SK-N-SH (cell line): ENCODE data around the gene C8A. TPM values are rescaled to one million over a fixed set of nuclear protein-coding genes. Genes with fewer than 3 reads are reported as not detected.

Experiments
- CTCF ChIA-PET: fragments of 300-600, 350-600 bp; formaldehyde crosslinking; extraction: SDS; loops from one replicate; lab custom pipeline; 2021; lab: Yijun Ruan, JAX
- POLR2A ChIA-PET: fragments of 350-600 bp; sonication (Branson Sonifier 250); formaldehyde crosslinking; extraction: SDS; loops from one replicate; lab custom pipeline; 2020; ENCODE audit warnings: antibody characterized with exemption, inconsistent platforms; lab: Yijun Ruan, JAX
- DNase-seq: peaks from one replicate; pipeline ENCODE4 v3.0.0; 2012
- H2AFZ ChIP-seq: fragments of 200-600 bp; sonication (generic); 2 replicates; pipeline ENCODE4 v1.8.1; 2016; ENCODE audit warnings: antibody characterized with exemption, mild to moderate bottlenecking, low read depth
- H3F3A ChIP-seq: fragments of 200-600 bp; sonication (generic); replicated peaks from 2 replicates; pipeline ENCODE3; 2016; ENCODE audit warnings: antibody characterized with exemption, mild to moderate bottlenecking; ENCODE audit not compliant: insufficient read depth
- H3K27ac ChIP-seq, 2 experiments: fragments of 200-500 bp in 1 of 2; fragments of 200-600 bp in 1 of 2; sonication (Bioruptor generic) in 1 of 2; sonication (generic), shearing (Covaris generic) in 1 of 2; 2 replicates each; pipeline versions ENCODE4 v1.5.1 to v1.6.1; 2014 to 2016; ENCODE audit warnings: low read depth in 2 of 2, inconsistent platforms in 1 of 2, low read length in 1 of 2, mild to moderate bottlenecking in 1 of 2, mixed read lengths in 1 of 2
- H3K27me3 ChIP-seq: fragments of 200-600 bp; sonication (generic), shearing (Covaris generic); 2 replicates; pipeline ENCODE4 v1.6.1; 2016; ENCODE audit warnings: mixed run types; ENCODE audit not compliant: insufficient read depth
- H3K36me3 ChIP-seq, 2 experiments: fragments of 200-500 bp in 1 of 2; fragments of 200-600 bp in 1 of 2; sonication (Bioruptor generic) in 1 of 2; sonication (generic) in 1 of 2; replicated peaks in 1 of 2; 2 replicates each; pipeline versions ENCODE3 to v1.5.1; 2014 to 2016; ENCODE audit warnings: low read length in 1 of 2, mild to moderate bottlenecking in 1 of 2; ENCODE audit not compliant: insufficient read depth in 2 of 2, control insufficient read depth in 1 of 2
- H3K4me1 ChIP-seq, 2 experiments: fragments of 200-500 bp in 1 of 2; fragments of 200-600 bp in 1 of 2; sonication (Bioruptor generic) in 1 of 2; sonication (generic), shearing (Covaris generic) in 1 of 2; 2 replicates each; pipeline versions ENCODE4 v1.5.1 to v1.6.1; 2014 to 2016; ENCODE audit warnings: low read depth in 1 of 2, low read length in 1 of 2, mixed run types in 1 of 2; ENCODE audit not compliant: insufficient read depth in 2 of 2, control insufficient read depth in 1 of 2
- H3K4me2 ChIP-seq: fragments of 200-600 bp; sonication (generic), shearing (Covaris generic); 2 replicates; pipeline ENCODE4 v1.6.1; 2017; ENCODE audit warnings: mixed run types
- H3K4me3 ChIP-seq, 2 experiments: fragments of 200-500 bp in 1 of 2; fragments of 200-600 bp in 1 of 2; sonication (Bioruptor generic) in 1 of 2; sonication (generic), shearing (Covaris generic) in 1 of 2; 2 replicates each; pipeline versions ENCODE4 v1.5.1 to v1.8.1; 2014 to 2016; ENCODE audit warnings: low read depth in 2 of 2, inconsistent platforms in 1 of 2, low read length in 1 of 2, mild to moderate bottlenecking in 1 of 2, mixed read lengths in 1 of 2, moderate library complexity in 1 of 2
- H3K79me2 ChIP-seq: fragments of 200-600 bp; sonication (generic); 2 replicates; pipeline ENCODE4 v1.8.1; 2017; ENCODE audit warnings: mild to moderate bottlenecking; ENCODE audit not compliant: insufficient read depth
- H3K9ac ChIP-seq: fragments of 200-600 bp; sonication (generic); 2 replicates; pipeline ENCODE4 v1.6.1; 2017; ENCODE audit warnings: mixed run types
- H3K9me2 ChIP-seq: fragments of 200-600 bp; sonication (generic); 2 replicates; pipeline ENCODE4 v1.6.1; 2017; ENCODE audit warnings: mixed run types
- H3K9me3 ChIP-seq: fragments of 200-600 bp; sonication (generic); 2 replicates; pipeline ENCODE4 v1.6.1; 2017; ENCODE audit warnings: mixed run types, mild to moderate bottlenecking, moderate library complexity
- H4K20me1 ChIP-seq: fragments of 200-600 bp; sonication (generic); 2 replicates; pipeline ENCODE4 v1.6.1; 2017; ENCODE audit warnings: mild to moderate bottlenecking, mixed run types; ENCODE audit not compliant: insufficient read depth
- CHD2 ChIP-seq: fragments of 150-350 bp; IDR thresholded peaks from 2 replicates; pipeline ENCODE4 v1.6.1; 2018; ENCODE audit warnings: low read length; ENCODE audit not compliant: partially characterized antibody
- FOXM1 ChIP-seq: IDR thresholded peaks from 2 replicates; pipeline ENCODE4 v1.4.0; 2012; ENCODE audit warnings: low read depth, mild to moderate bottlenecking
- JUND ChIP-seq: IDR thresholded peaks from 2 replicates; pipeline ENCODE4 v1.4.0; 2012
- MXI1 ChIP-seq: IDR thresholded peaks from 2 replicates; pipeline ENCODE4 v1.6.1; 2012; ENCODE audit warnings: mild to moderate bottlenecking, low read depth, low read length, improper control_type of control experiment
- NRF1 ChIP-seq: IDR thresholded peaks from 2 replicates; pipeline ENCODE4 v1.6.1; 2012; ENCODE audit warnings: low read depth, mild to moderate bottlenecking, low read length
- POLR2AphosphoS5 ChIP-seq: IDR thresholded peaks from 2 replicates; pipeline ENCODE4 v1.6.1; 2012; ENCODE audit warnings: low read depth, low read length
- RXRA ChIP-seq: IDR thresholded peaks from 2 replicates; pipeline ENCODE4 v1.4.0; 2012; ENCODE audit warnings: low read depth, mild to moderate bottlenecking, borderline replicate concordance
- SMC3 ChIP-seq: IDR thresholded peaks from 2 replicates; pipeline ENCODE4 v1.6.1; 2012; ENCODE audit warnings: low read depth, low read length, improper control_type of control experiment
- TAF1 ChIP-seq: IDR thresholded peaks from 2 replicates; pipeline ENCODE4 v1.6.1; 2012; ENCODE audit warnings: low read depth, mild to moderate bottlenecking, low read length, moderate library complexity, borderline replicate concordance
- TEAD4 ChIP-seq: IDR thresholded peaks from 2 replicates; pipeline ENCODE4 v1.4.0; 2012; ENCODE audit warnings: mild to moderate bottlenecking, borderline replicate concordance; ENCODE audit not compliant: insufficient read depth
- YY1 ChIP-seq: IDR thresholded peaks from 2 replicates; pipeline ENCODE4 v1.4.0; 2012; ENCODE audit warnings: low read depth, mild to moderate bottlenecking
- WGBS: methylation state at CpG from one replicate; pipeline ENCODE4 v1.1.6; 2017; ENCODE audit warnings: low lambda C conversion rate; 5-methylcytosine and 5-hydroxymethylcytosine counted together
- polyA plus RNA-seq, 3 experiments: library from polyadenylated mRNA; depleted of rRNA; stranded (reverse); fragments of >200 nt; gene quantifications; 2 replicates each; pipeline ENCODE4 v1.2.3, GENCODE V29; 2012
- TF ChIP-seq, protein P1 (sequence below): IDR thresholded peaks from 2 replicates; pipeline ENCODE4 v1.4.0; 2012; ENCODE audit warnings: low read depth
- TF ChIP-seq, protein P2 (sequence below): IDR thresholded peaks from 2 replicates; pipeline ENCODE4; 2012
- TF ChIP-seq, protein P3 (sequence below): fragments of 150-350 bp; IDR thresholded peaks from 2 replicates; pipeline ENCODE4 v1.6.1; 2016; ENCODE audit warnings: mild to moderate bottlenecking, low read depth, low read length
- TF ChIP-seq, protein P4 (sequence below): IDR thresholded peaks from 2 replicates; pipeline ENCODE4 v1.4.0; 2012; ENCODE audit warnings: low read depth, borderline replicate concordance

C8A gene
- polyA plus RNA-seq, 1 of the 3 experiments (the other 2 are of a cell fraction), result not detected

DNA sequence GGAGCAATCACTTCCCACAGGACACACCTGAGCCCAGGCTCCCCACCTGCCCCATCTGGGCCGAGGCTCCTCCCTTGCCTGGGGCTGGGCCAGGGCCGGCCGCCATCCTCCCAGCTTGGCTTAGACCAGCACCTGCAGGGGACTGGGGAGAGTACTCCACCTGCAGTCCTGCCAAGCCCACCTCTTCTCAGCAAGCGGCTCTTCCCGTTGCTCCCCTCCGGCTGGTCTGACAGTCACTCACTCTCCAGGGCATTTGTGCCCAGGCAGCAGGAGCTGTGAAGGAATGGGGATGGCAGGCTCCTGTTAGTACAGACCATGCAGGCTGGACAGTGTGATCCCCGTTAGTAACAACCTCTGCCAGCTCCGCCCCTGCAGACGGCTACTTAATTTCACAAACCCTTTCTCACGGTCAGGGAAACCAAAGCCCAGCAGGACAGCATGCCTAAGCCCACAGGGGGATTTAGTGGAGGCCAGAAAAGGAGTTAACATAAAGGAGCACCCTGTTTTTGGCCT is 35.2 kb upstream of the C8A start, which contains the start of gene FYB2:
Gene FYB2, minus strand, starts transcription at position 18 of the 513 bp plus-strand sequence. CDS start 114 bp downstream, outside the sequence.
- Histone ChIP-seq H3K9ac (no peak within 1 kb of the TSS), H3K9me2 (no peaks in the 10 kb centered on the region), H3K27me3 (no peaks in the 10 kb centered on the region), H3K4me1 (peaks cover 0 to 25% of the 10 kb centered on the region in 2 experiments; a peak in 2 of 4 replicates), H3K4me2 (no peak within 1 kb of the TSS), H3K36me3 (no peaks in the 10 kb centered on the region), H4K20me1 (no peaks in the 10 kb centered on the region), H3K27ac (peak within 1 kb of the TSS in 1 of 2 experiments; percentile 16; a peak in 1 of 4 replicates), H2AFZ (no peak within 1 kb of the TSS), H3K4me3 (no peak within 1 kb of the TSS), H3K79me2 (no peaks in the 10 kb centered on the region), H3K9me3 (no peaks in the 10 kb centered on the region), H3F3A (no peaks in the 10 kb centered on the region)
- TF ChIP-seq, protein P1, sequence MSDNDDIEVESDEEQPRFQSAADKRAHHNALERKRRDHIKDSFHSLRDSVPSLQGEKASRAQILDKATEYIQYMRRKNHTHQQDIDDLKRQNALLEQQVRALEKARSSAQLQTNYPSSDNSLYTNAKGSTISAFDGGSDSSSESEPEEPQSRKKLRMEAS, result no peak
- TF ChIP-seq, protein P2, sequence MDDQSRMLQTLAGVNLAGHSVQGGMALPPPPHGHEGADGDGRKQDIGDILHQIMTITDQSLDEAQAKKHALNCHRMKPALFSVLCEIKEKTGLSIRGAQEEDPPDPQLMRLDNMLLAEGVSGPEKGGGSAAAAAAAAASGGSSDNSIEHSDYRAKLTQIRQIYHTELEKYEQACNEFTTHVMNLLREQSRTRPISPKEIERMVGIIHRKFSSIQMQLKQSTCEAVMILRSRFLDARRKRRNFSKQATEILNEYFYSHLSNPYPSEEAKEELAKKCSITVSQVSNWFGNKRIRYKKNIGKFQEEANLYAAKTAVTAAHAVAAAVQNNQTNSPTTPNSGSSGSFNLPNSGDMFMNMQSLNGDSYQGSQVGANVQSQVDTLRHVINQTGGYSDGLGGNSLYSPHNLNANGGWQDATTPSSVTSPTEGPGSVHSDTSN, result no peak
- TF ChIP-seq NRF1, result no peak
- TF ChIP-seq POLR2AphosphoS5, result no peak
- no peak for TF ChIP-seq TEAD4
- no peak for TF ChIP-seq RXRA
- TF ChIP-seq, protein P3, sequence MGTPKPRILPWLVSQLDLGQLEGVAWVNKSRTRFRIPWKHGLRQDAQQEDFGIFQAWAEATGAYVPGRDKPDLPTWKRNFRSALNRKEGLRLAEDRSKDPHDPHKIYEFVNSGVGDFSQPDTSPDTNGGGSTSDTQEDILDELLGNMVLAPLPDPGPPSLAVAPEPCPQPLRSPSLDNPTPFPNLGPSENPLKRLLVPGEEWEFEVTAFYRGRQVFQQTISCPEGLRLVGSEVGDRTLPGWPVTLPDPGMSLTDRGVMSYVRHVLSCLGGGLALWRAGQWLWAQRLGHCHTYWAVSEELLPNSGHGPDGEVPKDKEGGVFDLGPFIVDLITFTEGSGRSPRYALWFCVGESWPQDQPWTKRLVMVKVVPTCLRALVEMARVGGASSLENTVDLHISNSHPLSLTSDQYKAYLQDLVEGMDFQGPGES, result no peak
- TF ChIP-seq TAF1, result no peak
- no peak for TF ChIP-seq SMC3
- no peak for TF ChIP-seq FOXM1
- no peak for TF ChIP-seq YY1
- no peak for TF ChIP-seq CHD2
- TF ChIP-seq, protein P4, sequence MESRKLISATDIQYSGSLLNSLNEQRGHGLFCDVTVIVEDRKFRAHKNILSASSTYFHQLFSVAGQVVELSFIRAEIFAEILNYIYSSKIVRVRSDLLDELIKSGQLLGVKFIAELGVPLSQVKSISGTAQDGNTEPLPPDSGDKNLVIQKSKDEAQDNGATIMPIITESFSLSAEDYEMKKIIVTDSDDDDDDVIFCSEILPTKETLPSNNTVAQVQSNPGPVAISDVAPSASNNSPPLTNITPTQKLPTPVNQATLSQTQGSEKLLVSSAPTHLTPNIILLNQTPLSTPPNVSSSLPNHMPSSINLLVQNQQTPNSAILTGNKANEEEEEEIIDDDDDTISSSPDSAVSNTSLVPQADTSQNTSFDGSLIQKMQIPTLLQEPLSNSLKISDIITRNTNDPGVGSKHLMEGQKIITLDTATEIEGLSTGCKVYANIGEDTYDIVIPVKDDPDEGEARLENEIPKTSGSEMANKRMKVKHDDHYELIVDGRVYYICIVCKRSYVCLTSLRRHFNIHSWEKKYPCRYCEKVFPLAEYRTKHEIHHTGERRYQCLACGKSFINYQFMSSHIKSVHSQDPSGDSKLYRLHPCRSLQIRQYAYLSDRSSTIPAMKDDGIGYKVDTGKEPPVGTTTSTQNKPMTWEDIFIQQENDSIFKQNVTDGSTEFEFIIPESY, result no peak
- no peak for TF ChIP-seq MXI1
- TF ChIP-seq JUND, result no peak
- ChIA-PET POLR2A (no interaction called here), CTCF (interaction anchor here (0.9 to 3.3 kb wide), 5 partner anchors 10 to 1535 kb away, joined by 3 to 39 read pairs (median 6); no protein-coding TSS in a partner anchor)
- 85% methylated on average over 3 of the region's 10 CpGs for WGBS
- no peak for DNase-seq
